C4-2B (cell line): ENCODE measurements around the gene ETF1.
A peak's percentile ranks its signal among the peaks of the same experiment; 100 is the strongest.
"Not testable (repeated sequence)": the region's sequence is repeated elsewhere in the genome, so short reads cannot be mapped to it uniquely, and the experiment has no call there.

Experiments used
- H3K27ac ChIP-seq: fragments of 450-650 bp; 2 replicates; pipeline ENCODE4 v1.5.1; 2017
- ZFX ChIP-seq: fragments of 450-650 bp; IDR thresholded peaks from 2 replicates; pipeline ENCODE4 v1.6.1; 2017
- TF ChIP-seq, protein P1 (sequence below): fragments of 450-650 bp; conservative IDR thresholded peaks from 2 replicates; pipeline ENCODE4 v1.5.1; 2017; ENCODE audit warnings: mild to moderate bottlenecking

Gene ETF1

DNA sequence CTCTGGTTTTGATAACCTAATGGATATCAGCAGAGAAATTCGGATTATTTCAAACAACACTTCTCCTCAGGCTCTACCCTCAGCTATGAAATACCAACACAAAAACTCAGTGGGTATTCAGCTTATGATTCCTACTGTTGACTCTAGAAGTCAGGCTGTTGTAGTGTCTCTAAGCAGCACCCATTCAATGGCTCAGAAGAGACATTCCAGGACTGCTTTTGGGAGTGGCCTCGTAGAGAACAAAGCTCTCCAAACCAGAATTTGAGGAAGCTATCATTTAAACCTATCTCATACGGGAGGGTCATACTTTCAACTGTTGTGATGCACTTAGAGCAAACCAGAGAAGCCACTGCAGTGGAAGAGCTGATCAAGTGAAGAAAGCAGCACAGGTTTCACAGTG, 34.1 kb downstream of the ETF1 start:
- TF ChIP-seq, protein P1, sequence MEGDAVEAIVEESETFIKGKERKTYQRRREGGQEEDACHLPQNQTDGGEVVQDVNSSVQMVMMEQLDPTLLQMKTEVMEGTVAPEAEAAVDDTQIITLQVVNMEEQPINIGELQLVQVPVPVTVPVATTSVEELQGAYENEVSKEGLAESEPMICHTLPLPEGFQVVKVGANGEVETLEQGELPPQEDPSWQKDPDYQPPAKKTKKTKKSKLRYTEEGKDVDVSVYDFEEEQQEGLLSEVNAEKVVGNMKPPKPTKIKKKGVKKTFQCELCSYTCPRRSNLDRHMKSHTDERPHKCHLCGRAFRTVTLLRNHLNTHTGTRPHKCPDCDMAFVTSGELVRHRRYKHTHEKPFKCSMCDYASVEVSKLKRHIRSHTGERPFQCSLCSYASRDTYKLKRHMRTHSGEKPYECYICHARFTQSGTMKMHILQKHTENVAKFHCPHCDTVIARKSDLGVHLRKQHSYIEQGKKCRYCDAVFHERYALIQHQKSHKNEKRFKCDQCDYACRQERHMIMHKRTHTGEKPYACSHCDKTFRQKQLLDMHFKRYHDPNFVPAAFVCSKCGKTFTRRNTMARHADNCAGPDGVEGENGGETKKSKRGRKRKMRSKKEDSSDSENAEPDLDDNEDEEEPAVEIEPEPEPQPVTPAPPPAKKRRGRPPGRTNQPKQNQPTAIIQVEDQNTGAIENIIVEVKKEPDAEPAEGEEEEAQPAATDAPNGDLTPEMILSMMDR = no peak
- no peak for TF ChIP-seq ZFX
- H3K27ac ChIP-seq = no peak overlapping the region

DNA sequence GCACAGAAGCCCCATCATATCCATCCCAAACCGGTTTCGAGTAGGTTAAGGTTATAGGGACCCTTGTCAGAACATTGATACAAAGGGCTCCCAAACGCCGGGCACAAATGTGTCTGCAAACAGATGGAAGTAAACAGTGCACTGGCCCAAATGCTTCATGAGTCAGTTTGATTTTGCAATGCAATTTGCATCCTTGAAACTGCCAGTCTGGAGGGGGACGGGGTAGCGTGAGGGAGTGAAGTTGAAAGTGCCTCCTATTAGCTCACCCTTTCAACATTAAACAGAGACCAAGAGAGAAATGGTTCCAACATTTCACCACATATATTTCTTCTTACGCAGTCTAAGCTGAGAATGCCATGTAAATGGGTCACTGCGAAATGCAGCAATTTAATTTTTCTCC, 35.6 kb downstream of the ETF1 start:
- not testable (repeated sequence) for H3K27ac ChIP-seq

DNA sequence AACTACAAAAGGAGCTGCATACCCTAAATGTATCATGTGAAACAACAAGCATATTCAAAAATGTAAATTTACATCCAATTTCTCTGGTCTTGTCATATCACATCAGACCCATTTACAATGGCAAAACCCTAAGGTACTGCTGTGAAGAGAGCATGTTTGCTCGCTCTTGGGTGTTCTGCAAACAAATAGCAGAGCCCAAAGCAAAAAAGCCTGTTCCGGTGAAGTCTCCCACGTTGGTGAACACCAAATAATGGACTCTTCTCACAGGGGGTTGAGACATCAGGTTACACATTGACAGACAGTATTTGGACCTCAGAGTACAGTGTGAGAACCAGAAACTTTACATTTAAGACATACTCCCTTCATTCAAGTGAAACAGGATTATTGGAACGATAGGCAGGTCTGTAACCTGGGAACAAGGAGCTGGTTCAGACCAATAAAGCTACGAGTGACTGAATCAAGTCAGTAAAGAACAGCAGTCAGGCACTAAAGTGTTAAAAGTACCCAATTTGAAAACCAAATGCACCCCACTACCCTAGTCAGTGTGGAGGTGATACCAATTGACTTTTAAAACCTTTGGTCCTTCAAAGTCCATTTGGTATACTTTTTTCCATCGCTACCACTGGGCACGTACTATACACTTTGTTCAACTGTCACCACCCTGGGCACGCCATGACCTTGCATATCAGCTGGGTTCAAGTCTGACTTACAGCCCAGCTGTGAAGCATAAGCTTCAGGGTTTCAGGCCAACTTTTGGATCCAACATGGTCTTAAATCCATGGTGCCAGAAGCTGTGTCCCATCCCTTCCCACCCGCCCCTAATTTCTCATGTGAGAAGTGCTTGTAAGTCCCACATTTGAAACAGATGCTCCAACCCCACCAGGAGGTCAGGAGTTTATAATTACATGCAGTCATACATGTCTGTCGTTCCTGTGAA, 36.4 kb downstream of the ETF1 start:
- TF ChIP-seq, protein P1 = no peak
- no peak for TF ChIP-seq ZFX
- H3K27ac ChIP-seq = no peak overlapping the region

DNA sequence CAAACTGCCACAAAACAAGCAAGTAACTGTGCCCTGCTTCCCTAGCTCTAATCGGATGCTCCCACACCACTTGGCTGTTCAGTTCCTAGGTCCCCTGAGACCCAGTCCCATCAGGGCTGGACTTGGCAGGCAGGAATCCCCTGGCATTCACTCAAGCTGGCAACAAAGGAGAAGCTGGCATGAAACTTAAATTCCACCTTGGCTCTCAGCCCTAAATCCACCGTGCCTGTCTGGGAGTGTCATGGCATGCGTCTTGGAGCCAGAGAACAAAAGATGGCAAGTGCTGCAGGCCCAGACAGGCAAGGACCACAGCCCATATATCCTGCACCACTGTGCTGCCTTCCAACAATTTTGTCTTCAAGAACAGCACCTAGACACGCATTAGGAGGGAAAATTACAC, 38.2 kb downstream of the ETF1 start:
- peak overlapping the region; percentile 37 for H3K27ac ChIP-seq
- TF ChIP-seq, protein P1 = no peak
- TF ChIP-seq ZFX = no peak

DNA sequence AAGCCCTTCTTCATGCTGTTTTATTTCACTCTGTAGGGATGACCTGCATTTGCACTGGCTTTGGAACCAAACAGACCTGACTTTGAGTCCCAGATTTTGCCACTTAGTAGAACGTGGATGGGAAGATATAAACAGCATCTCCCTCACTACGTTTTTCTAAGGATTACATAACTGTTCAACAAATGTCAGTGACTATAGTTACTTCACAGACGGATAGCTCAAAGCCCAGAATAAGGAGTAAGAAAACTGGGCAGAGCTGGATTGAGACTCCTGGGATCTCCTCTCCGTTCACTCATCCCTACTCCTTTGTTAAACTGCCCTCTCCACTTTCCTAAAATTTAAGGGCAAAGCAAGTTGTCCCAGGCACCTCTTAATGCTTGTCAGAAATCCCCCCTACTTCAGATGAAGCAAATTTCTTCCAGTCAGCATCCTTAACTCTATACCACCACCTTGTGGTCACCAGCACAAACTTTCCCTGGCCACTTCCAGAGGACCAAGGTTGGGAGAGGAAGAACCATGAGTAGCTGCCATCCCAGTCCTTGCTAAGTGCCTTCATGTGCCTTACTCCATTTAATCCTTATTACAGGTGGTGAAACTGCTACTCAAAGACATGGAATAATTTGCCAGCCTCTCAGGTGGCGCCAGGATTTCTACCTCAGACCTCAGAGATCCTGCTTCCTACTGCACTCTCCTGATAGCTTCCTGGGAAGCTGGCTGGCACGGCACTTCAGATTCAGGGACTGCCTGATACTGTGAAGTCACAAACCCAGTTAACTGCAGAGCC, 39.4 kb downstream of the ETF1 start:
- peak overlapping the region; percentile 37 for H3K27ac ChIP-seq
- TF ChIP-seq, protein P1 = peak; percentile 89
- no peak for TF ChIP-seq ZFX

DNA sequence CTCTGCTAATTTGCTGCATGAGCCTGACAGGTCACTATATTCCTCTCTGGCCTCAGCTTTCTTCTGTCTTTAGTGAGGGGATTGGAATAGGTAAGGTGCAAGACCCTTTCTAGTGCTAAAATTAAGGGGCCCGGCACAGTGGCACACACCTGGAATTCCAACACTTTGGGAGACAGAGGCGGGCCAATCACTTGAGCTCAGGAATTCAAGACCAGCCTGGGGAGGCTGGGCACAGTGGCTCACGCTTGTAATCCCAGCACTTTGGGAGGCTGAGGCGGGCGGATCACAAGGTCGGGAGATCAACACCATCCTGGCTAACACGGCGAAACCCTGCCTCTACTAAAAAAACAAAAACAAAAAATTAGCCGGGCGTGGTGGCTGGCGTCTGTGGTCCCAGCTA, 40.5 kb downstream of the ETF1 start:
- no peak overlapping the region for H3K27ac ChIP-seq
- TF ChIP-seq, protein P1 = no peak
- TF ChIP-seq ZFX = no peak

DNA sequence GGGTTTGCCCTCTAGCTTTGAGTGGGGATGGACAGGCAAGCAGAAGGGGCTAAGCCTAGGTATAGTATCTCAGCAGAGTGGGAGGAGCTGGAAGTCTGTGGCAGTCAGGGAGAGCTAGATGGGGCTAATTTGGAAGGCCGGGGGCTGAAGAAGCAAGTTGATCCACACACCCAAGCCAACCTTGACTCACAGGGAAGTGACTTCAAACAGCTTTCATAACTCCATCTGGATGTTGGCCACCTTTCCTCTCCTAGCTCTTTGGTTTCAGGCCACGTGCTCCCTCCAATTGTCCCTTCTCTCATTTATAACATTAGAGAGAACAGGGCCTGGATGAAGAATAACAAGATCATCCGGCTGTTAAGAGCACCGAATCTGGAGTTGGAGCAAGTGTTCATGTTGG, 40.9 kb downstream of the ETF1 start:
- no peak for TF ChIP-seq ZFX
- TF ChIP-seq, protein P1 = no peak

More for the DNA sequence above, 40.9 kb downstream of the ETF1 start:
- no peak overlapping the region for H3K27ac ChIP-seq
